ENCODE results near the gene MROH7. TPM values are rescaled to one million over a fixed set of nuclear protein-coding genes. Genes with fewer than 3 reads are reported as not detected.
A peak's percentile ranks its signal among the peaks of the same experiment; 100 is the strongest.

Gene MROH7
- total RNA-seq, 1 donor from 2014 or later: under 0.01 TPM

DNA sequence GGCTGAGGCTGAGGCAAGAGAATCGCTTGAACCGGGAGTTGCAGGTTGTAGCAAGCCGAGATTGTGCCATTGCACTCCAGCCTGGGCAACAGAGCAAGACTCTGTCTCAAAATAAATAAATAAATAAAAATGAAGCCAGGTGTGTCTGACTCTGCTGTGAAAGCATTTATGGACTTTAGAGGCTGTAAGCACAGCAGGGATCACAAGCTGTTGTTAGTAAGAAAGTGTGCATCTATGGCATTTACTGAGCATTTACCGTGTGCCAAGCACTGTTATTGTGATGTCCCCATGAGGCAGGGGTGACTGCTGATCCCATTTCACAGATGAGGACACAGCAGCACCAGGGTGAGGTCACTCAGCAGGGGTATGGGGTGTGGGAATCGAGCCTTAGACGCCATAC lies 38.3 kb upstream of the MROH7 start:
- no peak for DNase-seq (ENCODE audit: low read depth)
- TF ChIP-seq, protein P1, sequence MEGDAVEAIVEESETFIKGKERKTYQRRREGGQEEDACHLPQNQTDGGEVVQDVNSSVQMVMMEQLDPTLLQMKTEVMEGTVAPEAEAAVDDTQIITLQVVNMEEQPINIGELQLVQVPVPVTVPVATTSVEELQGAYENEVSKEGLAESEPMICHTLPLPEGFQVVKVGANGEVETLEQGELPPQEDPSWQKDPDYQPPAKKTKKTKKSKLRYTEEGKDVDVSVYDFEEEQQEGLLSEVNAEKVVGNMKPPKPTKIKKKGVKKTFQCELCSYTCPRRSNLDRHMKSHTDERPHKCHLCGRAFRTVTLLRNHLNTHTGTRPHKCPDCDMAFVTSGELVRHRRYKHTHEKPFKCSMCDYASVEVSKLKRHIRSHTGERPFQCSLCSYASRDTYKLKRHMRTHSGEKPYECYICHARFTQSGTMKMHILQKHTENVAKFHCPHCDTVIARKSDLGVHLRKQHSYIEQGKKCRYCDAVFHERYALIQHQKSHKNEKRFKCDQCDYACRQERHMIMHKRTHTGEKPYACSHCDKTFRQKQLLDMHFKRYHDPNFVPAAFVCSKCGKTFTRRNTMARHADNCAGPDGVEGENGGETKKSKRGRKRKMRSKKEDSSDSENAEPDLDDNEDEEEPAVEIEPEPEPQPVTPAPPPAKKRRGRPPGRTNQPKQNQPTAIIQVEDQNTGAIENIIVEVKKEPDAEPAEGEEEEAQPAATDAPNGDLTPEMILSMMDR (IDR thresholded peaks at IDR 0.05; ENCODE audit: insufficient read depth, low read length, severe bottlenecking): no peak
- Histone ChIP-seq H3K4me3 (ENCODE audit: low read depth, low read length) (no peak overlapping the region), H3K36me3 (ENCODE audit: control insufficient read depth, insufficient read depth, low read length) (peaks cover 2% of the 10 kb centered on the region), H3K27me3 (ENCODE audit: control insufficient read depth, insufficient read depth, low read length) (no peaks in the 10 kb centered on the region)
- FAIRE-seq: no peak

DNA sequence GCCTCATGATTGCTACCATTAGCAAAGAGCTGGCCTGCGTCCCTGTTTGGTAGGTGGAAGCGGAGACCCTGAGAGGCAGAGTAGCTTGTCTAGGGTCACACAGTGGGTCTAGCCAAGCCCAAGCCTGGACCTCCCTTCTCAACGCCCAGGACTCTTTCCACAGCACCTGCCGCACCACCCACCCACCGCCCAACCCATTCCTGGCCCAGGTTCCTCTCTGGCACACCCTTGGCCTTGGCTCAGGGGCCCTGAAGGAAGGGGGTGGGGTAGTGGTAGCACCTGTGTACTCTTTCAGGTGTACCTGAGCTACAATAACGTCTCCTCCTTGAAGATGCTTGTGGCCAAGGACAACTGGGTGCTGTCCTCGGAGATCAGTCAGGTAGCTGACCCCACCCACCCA lies 37.5 kb upstream of the MROH7 start:
- no peaks in the 10 kb centered on the region for H3K27me3 ChIP-seq (ENCODE audit: control insufficient read depth, insufficient read depth, low read length)
- DNase-seq (ENCODE audit: low read depth): no peak
- no peak overlapping the region for H3K4me3 ChIP-seq (ENCODE audit: low read depth, low read length)
- peak; percentile 28 for FAIRE-seq
- TF ChIP-seq, protein P1 (IDR thresholded peaks at IDR 0.05; ENCODE audit: insufficient read depth, low read length, severe bottlenecking): no peak
- H3K36me3 ChIP-seq (ENCODE audit: control insufficient read depth, insufficient read depth, low read length): peaks cover 2% of the 10 kb centered on the region

DNA sequence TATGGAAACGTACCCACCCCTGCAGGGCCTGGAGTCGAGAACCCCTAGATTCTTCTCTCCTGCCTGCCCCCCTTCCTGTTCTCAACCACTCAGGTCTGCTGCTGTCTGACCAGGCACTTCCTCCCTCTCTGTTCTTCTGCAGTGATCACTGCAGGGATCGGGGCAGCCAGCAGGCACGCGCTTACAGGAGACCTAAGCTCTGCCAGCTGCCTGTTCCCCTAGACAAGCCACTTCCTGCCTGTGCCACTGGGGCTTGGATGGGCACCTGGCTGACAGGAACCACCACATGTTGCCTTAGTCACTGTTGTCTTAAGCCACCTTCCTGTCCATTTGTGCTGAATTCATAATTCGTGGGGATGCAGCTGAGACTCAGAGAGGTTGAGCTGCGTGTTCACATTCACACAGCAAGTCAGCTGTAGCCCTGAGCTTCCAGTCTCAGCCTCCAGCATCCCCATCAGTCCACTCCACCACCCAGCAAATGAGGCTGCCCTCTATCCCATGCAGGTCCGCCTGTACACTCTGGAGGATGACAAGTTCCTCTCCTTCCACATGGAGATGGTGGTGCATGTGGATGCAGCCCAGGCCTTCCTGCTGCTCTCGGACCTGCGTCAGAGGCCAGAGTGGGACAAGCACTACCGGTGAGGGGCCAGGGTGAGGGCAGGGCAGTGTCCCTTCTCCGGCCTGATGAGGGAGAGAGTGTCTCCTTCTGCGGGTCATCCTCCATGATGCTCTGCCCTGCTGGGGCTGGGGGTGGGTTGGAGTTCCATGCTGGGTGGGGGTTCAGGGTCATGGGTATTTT lies 36.8 kb upstream of the MROH7 start:
- peak; percentile 47 for FAIRE-seq
- Histone ChIP-seq H3K36me3 (ENCODE audit: control insufficient read depth, insufficient read depth, low read length) (no peaks in the 10 kb centered on the region), H3K4me3 (ENCODE audit: low read depth, low read length) (no peak overlapping the region), H3K27me3 (ENCODE audit: control insufficient read depth, insufficient read depth, low read length) (no peaks in the 10 kb centered on the region)
- peak; percentile 66 for DNase-seq (ENCODE audit: low read depth)
- TF ChIP-seq, protein P1 (IDR thresholded peaks at IDR 0.05; ENCODE audit: insufficient read depth, low read length, severe bottlenecking): no peak

DNA sequence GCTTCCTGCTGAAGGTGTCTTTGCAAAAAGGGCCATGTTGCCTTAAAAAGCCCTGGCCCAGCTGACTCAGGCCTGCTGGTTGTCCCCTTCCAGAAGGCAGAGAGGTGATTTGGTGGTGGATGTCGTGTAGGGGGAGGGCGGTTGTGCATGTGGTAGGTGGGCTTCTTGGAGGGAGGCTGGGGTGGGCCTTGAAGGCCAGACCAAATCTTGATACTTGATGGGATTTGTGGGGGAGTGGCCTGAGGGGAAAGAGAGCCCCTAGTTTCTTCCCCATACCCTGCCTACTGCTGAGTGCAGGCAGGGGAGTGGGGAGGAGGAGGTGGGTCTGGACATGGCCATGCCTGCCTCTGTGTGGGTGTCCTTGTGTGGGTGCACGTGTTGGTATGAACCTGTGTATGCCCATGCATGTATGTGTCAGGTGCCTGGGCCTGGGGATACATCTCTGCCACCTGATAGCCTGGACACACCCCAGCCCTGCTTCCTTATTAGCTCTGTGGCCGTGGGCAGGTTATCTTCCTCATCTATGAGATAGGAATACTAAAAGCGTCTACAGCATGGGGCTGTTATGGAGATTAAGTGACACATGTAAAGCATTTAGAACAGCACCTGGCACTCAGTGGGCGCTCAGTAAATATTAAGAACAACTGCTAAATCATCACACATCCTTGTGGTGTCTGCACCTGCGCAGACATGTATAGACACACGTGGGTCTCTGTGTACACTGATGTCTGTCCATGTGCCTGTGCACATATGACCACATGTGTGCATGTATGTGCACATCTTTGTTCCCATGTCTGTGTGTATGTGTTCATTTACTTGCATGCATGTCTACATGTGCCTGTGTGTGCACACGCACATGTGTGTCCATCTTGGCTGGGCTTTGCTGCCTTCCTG lies 35.2 kb upstream of the MROH7 start:
- Histone ChIP-seq H3K27me3 (ENCODE audit: control insufficient read depth, insufficient read depth, low read length) (no peaks in the 10 kb centered on the region), H3K4me3 (ENCODE audit: low read depth, low read length) (no peak overlapping the region), H3K36me3 (ENCODE audit: control insufficient read depth, insufficient read depth, low read length) (no peaks in the 10 kb centered on the region)
- TF ChIP-seq, protein P1 (IDR thresholded peaks at IDR 0.05; ENCODE audit: insufficient read depth, low read length, severe bottlenecking): no peak
- no peak for DNase-seq (ENCODE audit: low read depth)
- FAIRE-seq: peak; percentile 62

DNA sequence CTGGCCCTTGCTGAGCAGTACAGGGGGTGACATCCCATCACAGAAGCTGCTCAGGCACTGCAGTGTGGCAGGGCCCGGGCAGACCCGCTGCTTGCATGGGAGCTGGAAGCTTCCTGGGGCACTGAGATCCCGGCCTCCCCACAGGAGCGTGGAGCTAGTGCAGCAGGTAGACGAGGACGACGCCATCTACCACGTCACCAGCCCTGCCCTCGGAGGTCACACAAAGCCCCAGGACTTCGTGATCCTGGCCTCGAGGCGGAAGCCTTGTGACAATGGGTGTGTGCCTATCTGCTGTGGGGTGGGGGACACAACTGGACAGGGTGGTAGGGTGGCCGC lies 34.6 kb upstream of the MROH7 start:
- no peaks in the 10 kb centered on the region for H3K36me3 ChIP-seq (ENCODE audit: control insufficient read depth, insufficient read depth, low read length)
- peak; percentile 43 for FAIRE-seq
- H3K27me3 ChIP-seq (ENCODE audit: control insufficient read depth, insufficient read depth, low read length): no peaks in the 10 kb centered on the region

More for the DNA sequence above, 34.6 kb upstream of the MROH7 start:
- no peak overlapping the region for H3K4me3 ChIP-seq (ENCODE audit: low read depth, low read length)
- TF ChIP-seq, protein P1 (IDR thresholded peaks at IDR 0.05; ENCODE audit: insufficient read depth, low read length, severe bottlenecking): no peak
- DNase-seq (ENCODE audit: low read depth): no peak
